Uterus (tissue), 2 donors: Measurements from ENCODE around the gene ARHGEF26.

ENCODE experiments used
- POLR2A ChIP-seq, 2 donors: fragments of 450-650 bp; IDR thresholded peaks; one replicate each; pipeline ENCODE4 v1.6.1; 2016; ENCODE audit warnings: antibody characterized with exemption in 2 of 2, mild to moderate bottlenecking in 1 of 2, moderate library complexity in 1 of 2
- TF ChIP-seq, protein P1 (sequence below), 4 experiments: fragments of 200-600 bp in 2 of 4; fragments of 450-650 bp in 2 of 4; sonication (generic) in 2 of 4; IDR thresholded peaks; one replicate each; pipeline ENCODE4 v1.5.1; 2016 to 2019; ENCODE audit warnings: antibody characterized with exemption in 4 of 4, mild to moderate bottlenecking in 2 of 4, moderate library complexity in 1 of 4

GRCh38 chr3:154142608-154143007, 21.4 kb downstream of the ARHGEF26 start:
- TF ChIP-seq, protein P1, sequence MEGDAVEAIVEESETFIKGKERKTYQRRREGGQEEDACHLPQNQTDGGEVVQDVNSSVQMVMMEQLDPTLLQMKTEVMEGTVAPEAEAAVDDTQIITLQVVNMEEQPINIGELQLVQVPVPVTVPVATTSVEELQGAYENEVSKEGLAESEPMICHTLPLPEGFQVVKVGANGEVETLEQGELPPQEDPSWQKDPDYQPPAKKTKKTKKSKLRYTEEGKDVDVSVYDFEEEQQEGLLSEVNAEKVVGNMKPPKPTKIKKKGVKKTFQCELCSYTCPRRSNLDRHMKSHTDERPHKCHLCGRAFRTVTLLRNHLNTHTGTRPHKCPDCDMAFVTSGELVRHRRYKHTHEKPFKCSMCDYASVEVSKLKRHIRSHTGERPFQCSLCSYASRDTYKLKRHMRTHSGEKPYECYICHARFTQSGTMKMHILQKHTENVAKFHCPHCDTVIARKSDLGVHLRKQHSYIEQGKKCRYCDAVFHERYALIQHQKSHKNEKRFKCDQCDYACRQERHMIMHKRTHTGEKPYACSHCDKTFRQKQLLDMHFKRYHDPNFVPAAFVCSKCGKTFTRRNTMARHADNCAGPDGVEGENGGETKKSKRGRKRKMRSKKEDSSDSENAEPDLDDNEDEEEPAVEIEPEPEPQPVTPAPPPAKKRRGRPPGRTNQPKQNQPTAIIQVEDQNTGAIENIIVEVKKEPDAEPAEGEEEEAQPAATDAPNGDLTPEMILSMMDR (IDR thresholded peaks at IDR 0.05) = no peak
- no peak for TF ChIP-seq POLR2A (IDR thresholded peaks at IDR 0.05)
